IPS DF 6.9 (cell line): ENCODE results near the gene CDK11B.

ENCODE experiments used
- DNase-seq: peaks from one replicate; pipeline ENCODE4 v3.0.0-alpha.2; 2013; ENCODE audit warnings: low read depth, low spot score
- H3K27ac ChIP-seq: one replicate; pipeline ENCODE4 v1.5.1; 2013; ENCODE audit warnings: low read length, control low read depth
- H3K27me3 ChIP-seq: 2 replicates; pipeline ENCODE4 v1.6.1; 2013; ENCODE audit warnings: mild to moderate bottlenecking, low read length; ENCODE audit not compliant: control insufficient read depth, insufficient read depth
- H3K36me3 ChIP-seq: 2 replicates; pipeline ENCODE4 v1.6.1; 2013; ENCODE audit warnings: low read length; ENCODE audit not compliant: control insufficient read depth, insufficient read depth
- H3K4me1 ChIP-seq: 2 replicates; pipeline ENCODE4 v1.6.1; 2013; ENCODE audit warnings: low read length; ENCODE audit not compliant: control insufficient read depth, insufficient read depth
- H3K4me3 ChIP-seq: 2 replicates; pipeline ENCODE4 v1.5.1; 2013; ENCODE audit warnings: mild to moderate bottlenecking, low read length
- H3K9me3 ChIP-seq: 2 replicates; pipeline ENCODE4 v1.6.1; 2013; ENCODE audit warnings: low read length, inconsistent platforms; ENCODE audit not compliant: control insufficient read depth, insufficient read depth
- WGBS: extraction: QIAGEN DNeasy Blood & Tissue Kit; methylation state at CpG from one replicate; pipeline ENCODE4 v1.1.7; 2013; ENCODE audit warnings: mixed read lengths, missing lambda C conversion rate; ENCODE audit not compliant: insufficient read length, insufficient coverage; 5-methylcytosine and 5-hydroxymethylcytosine counted together

CDK11B gene

GRCh38 chr1:1613509-1614082 lies 45.2 kb downstream of the CDK11B start:
- DNase-seq = no peak
- Histone ChIP-seq H3K4me1 (0 out of 2 replicates have a peak, but pooled peaks cover 3% of the 10 kb centered on the region), H3K27ac (no peak overlapping the region), H3K4me3 (no peak overlapping the region), H3K36me3 (no peaks in the 10 kb centered on the region), H3K27me3 (no peaks in the 10 kb centered on the region), H3K9me3 (no peaks in the 10 kb centered on the region)
- WGBS = no CpG with 5 or more reads among the region's 11 CpGs

GRCh38 chr1:1612104-1612400 lies 46.8 kb downstream of the CDK11B start:
- no peak overlapping the region for H3K4me3 ChIP-seq
- H3K4me1 ChIP-seq = 0 out of 2 replicates have a peak, but pooled peaks cover 3% of the 10 kb centered on the region
- H3K9me3 ChIP-seq = no peaks in the 10 kb centered on the region
- no peaks in the 10 kb centered on the region for H3K27me3 ChIP-seq
- no peak overlapping the region for H3K27ac ChIP-seq
- WGBS = no CpG with 5 or more reads among the region's 3 CpGs
- DNase-seq = no peak
- no peaks in the 10 kb centered on the region for H3K36me3 ChIP-seq

- H3K4me3 ChIP-seq = no peak overlapping the region
- no peak for DNase-seq
- no peaks in the 10 kb centered on the region for H3K36me3 ChIP-seq
- no peaks in the 10 kb centered on the region for H3K4me1 ChIP-seq
- no CpG with 5 or more reads among the region's 9 CpGs for WGBS
- H3K9me3 ChIP-seq = no peaks in the 10 kb centered on the region
- no peak overlapping the region for H3K27ac ChIP-seq
- no peaks in the 10 kb centered on the region for H3K27me3 ChIP-seq
Observed at GRCh38 chr1:1610796-1611195, 48.0 kb downstream of the CDK11B start.

- H3K27ac ChIP-seq = no peak overlapping the region
- no peaks in the 10 kb centered on the region for H3K36me3 ChIP-seq
- no peaks in the 10 kb centered on the region for H3K9me3 ChIP-seq
- DNase-seq = no peak
- no peaks in the 10 kb centered on the region for H3K27me3 ChIP-seq
- no CpG with 5 or more reads among the region's 12 CpGs for WGBS
- H3K4me3 ChIP-seq = no peak overlapping the region
- no peaks in the 10 kb centered on the region for H3K4me1 ChIP-seq
Observed at GRCh38 chr1:1609822-1610485, 48.9 kb downstream of the CDK11B start.

- H3K27ac ChIP-seq = no peak overlapping the region
- no peak for DNase-seq
- H3K4me3 ChIP-seq = no peak overlapping the region
- no peaks in the 10 kb centered on the region for H3K4me1 ChIP-seq
- WGBS = no CpG with 5 or more reads among the region's 13 CpGs
- H3K9me3 ChIP-seq = no peaks in the 10 kb centered on the region
- H3K27me3 ChIP-seq = no peaks in the 10 kb centered on the region; the same call in 1 of the 2 replicates
- H3K36me3 ChIP-seq = no peaks in the 10 kb centered on the region
Observed at GRCh38 chr1:1606232-1606631, 52.6 kb downstream of the CDK11B start.

- no CpG with 5 or more reads among the region's 17 CpGs for WGBS
- DNase-seq = no peak
- H3K4me3 ChIP-seq = no peak overlapping the region
- peaks cover 3% of the 10 kb centered on the region; the same call in 1 of the 2 replicates for H3K27me3 ChIP-seq
- no peaks in the 10 kb centered on the region for H3K4me1 ChIP-seq
- no peaks in the 10 kb centered on the region for H3K36me3 ChIP-seq
- H3K27ac ChIP-seq = no peak overlapping the region
- H3K9me3 ChIP-seq = no peaks in the 10 kb centered on the region
Observed at GRCh38 chr1:1605724-1606123, 53.1 kb downstream of the CDK11B start.

GRCh38 chr1:1605034-1605591 lies 53.7 kb downstream of the CDK11B start:
- no CpG with 5 or more reads among the region's 14 CpGs for WGBS

GRCh38 chr1:1604374-1605033 lies 54.3 kb downstream of the CDK11B start:
- Histone ChIP-seq H3K27ac (no peak overlapping the region), H3K27me3 (peaks cover 3% of the 10 kb centered on the region; the same call in 1 of the 2 replicates), H3K9me3 (no peaks in the 10 kb centered on the region), H3K36me3 (no peaks in the 10 kb centered on the region), H3K4me3 (no peak overlapping the region), H3K4me1 (peaks cover under 1% of the 10 kb centered on the region; the same call in 1 of the 2 replicates)
- WGBS = no CpG with 5 or more reads among the region's 15 CpGs
- DNase-seq = no peak

More at GRCh38 chr1:1605034-1605591, 53.7 kb downstream of the CDK11B start:
- H3K4me3 ChIP-seq = no peak overlapping the region
- no peaks in the 10 kb centered on the region for H3K4me1 ChIP-seq
- DNase-seq = no peak
- no peak overlapping the region for H3K27ac ChIP-seq
- H3K36me3 ChIP-seq = no peaks in the 10 kb centered on the region
- H3K9me3 ChIP-seq = no peaks in the 10 kb centered on the region
- H3K27me3 ChIP-seq = peaks cover 3% of the 10 kb centered on the region; the same call in 1 of the 2 replicates

- no peak overlapping the region for H3K27ac ChIP-seq
- H3K4me3 ChIP-seq = no peak overlapping the region
- H3K27me3 ChIP-seq = peaks cover 3% of the 10 kb centered on the region; the same call in 1 of the 2 replicates
- H3K36me3 ChIP-seq = no peaks in the 10 kb centered on the region
- WGBS = no CpG with 5 or more reads among the region's 13 CpGs
- peaks cover 2% of the 10 kb centered on the region; the same call in 1 of the 2 replicates for H3K4me1 ChIP-seq
- no peaks in the 10 kb centered on the region for H3K9me3 ChIP-seq
- DNase-seq = no peak
Observed at GRCh38 chr1:1603671-1604373, 55.0 kb downstream of the CDK11B start.

GRCh38 chr1:1602968-1603506 lies 55.8 kb downstream of the CDK11B start:
- Histone ChIP-seq H3K36me3 (no peaks in the 10 kb centered on the region), H3K27me3 (peaks cover 5% of the 10 kb centered on the region), H3K4me3 (no peak overlapping the region), H3K9me3 (no peaks in the 10 kb centered on the region), H3K4me1 (peaks cover 3% of the 10 kb centered on the region; the same call in 1 of the 2 replicates), H3K27ac (no peak overlapping the region)
- DNase-seq = no peak
- no CpG with 5 or more reads among the region's 13 CpGs for WGBS
